OCI-LY1 (cell line): ENCODE data around the gene PCCB.

ENCODE experiments used
- H2AFZ ChIP-seq: fragments of 200-600 bp; sonication (generic), shearing (Covaris generic); 2 replicates; pipeline ENCODE4 v1.6.0; 2014; ENCODE audit warnings: antibody characterized with exemption, mild to moderate bottlenecking, low read length
- H3F3A ChIP-seq: fragments of 200-600 bp; sonication (generic), shearing (Covaris generic); 2 replicates; pipeline ENCODE4 v1.6.0; 2014; ENCODE audit warnings: mild to moderate bottlenecking, antibody characterized with exemption, low read length, moderate library complexity; ENCODE audit not compliant: insufficient read depth
- H3K27ac ChIP-seq: fragments of 200-600 bp; sonication (generic); 2 replicates; pipeline ENCODE4 v1.5.1; 2014; ENCODE audit warnings: low read length, mixed run types, mild to moderate bottlenecking, low read depth; ENCODE audit not compliant: poor library complexity, severe bottlenecking
- H3K27me3 ChIP-seq: fragments of 200-600 bp; sonication (generic); 2 replicates; pipeline ENCODE4 v1.6.0; 2014; ENCODE audit warnings: antibody characterized with exemption, mild to moderate bottlenecking, low read length, moderate library complexity; ENCODE audit not compliant: insufficient read depth
- H3K36me3 ChIP-seq: fragments of 200-600 bp; sonication (generic); 2 replicates; pipeline ENCODE4 v1.6.1; 2014; ENCODE audit warnings: mild to moderate bottlenecking, antibody characterized with exemption, low read length, moderate library complexity, mixed read lengths; ENCODE audit not compliant: insufficient read depth
- H3K4me1 ChIP-seq: fragments of 200-600 bp; sonication (generic); 2 replicates; pipeline ENCODE4 v1.5.1; 2014; ENCODE audit warnings: mild to moderate bottlenecking, low read length, moderate library complexity; ENCODE audit not compliant: insufficient read depth, severe bottlenecking
- H3K4me2 ChIP-seq: fragments of 200-600 bp; sonication (generic), shearing (Covaris generic); 2 replicates; pipeline ENCODE4 v1.6.1; 2014; ENCODE audit warnings: low read length
- H3K4me3 ChIP-seq: fragments of 200-600 bp; sonication (generic); 2 replicates; pipeline ENCODE4 v1.5.1; 2014; ENCODE audit warnings: low read length, low read depth, mild to moderate bottlenecking, mixed read lengths; ENCODE audit not compliant: poor library complexity, severe bottlenecking
- H3K79me2 ChIP-seq: fragments of 200-600 bp; shearing (Covaris generic); 2 replicates; pipeline ENCODE4 v1.6.1; 2016; ENCODE audit warnings: mixed run types, low read length, mixed read lengths; ENCODE audit not compliant: insufficient read depth
- H3K9ac ChIP-seq: fragments of 200-600 bp; sonication (generic), shearing (Covaris generic); 2 replicates; pipeline ENCODE4 v1.6.1; 2014; ENCODE audit warnings: mild to moderate bottlenecking, low read length, mixed read lengths
- H3K9me2 ChIP-seq: fragments of 200-600 bp; sonication (generic), shearing (Covaris generic); 2 replicates; pipeline ENCODE4 v1.6.1; 2014; ENCODE audit warnings: low read depth, mild to moderate bottlenecking, low read length, mixed read lengths
- H3K9me3 ChIP-seq: fragments of 200-600 bp; shearing (Covaris generic); 2 replicates; pipeline ENCODE4 v1.6.1; 2014; ENCODE audit warnings: low read length, mixed read lengths
- H4K20me1 ChIP-seq: fragments of 200-600 bp; sonication (generic), shearing (Covaris generic); 2 replicates; pipeline ENCODE4 v1.6.0; 2016; ENCODE audit warnings: mild to moderate bottlenecking, low read length; ENCODE audit not compliant: insufficient read depth
- EZH2 ChIP-seq: fragments of 200-600 bp; sonication (generic), shearing (Covaris generic); IDR thresholded peaks from 2 replicates; pipeline ENCODE4 v1.8.0; 2017; ENCODE audit warnings: borderline replicate concordance, mixed run types, mild to moderate bottlenecking, antibody characterized with exemption, low read length, moderate library complexity, mixed read lengths
- TF ChIP-seq, protein P1 (sequence below): fragments of 200-600 bp; sonication (generic), shearing (Covaris generic); IDR thresholded peaks from 2 replicates; pipeline ENCODE4 v1.5.1; 2017; ENCODE audit warnings: mild to moderate bottlenecking, antibody characterized with exemption, low read length, moderate library complexity, mixed read lengths

Gene PCCB

DNA sequence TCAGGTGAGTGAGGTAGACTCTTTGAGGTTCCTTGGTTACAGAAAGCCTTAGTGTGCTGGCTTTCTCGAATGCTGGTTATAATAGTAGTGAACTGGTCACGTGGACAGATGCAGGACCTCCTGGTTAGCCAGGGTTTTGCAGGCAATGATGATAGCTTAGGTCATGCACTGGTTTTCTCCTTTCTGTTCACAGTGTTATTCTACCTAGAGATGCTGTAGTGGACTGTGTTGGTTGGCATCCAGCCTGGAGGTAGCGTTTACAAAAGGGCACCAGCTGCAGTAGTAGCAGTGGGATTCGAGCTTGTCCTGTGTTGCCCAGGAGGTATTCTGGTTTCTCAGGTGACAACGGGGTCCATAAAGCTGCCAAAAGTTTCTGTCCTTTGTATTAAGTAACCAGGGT lies 27.0 kb downstream of the PCCB start:
- no peak overlapping the region for H3K4me2 ChIP-seq
- H3K9me2 ChIP-seq: no peaks in the 10 kb centered on the region

DNA sequence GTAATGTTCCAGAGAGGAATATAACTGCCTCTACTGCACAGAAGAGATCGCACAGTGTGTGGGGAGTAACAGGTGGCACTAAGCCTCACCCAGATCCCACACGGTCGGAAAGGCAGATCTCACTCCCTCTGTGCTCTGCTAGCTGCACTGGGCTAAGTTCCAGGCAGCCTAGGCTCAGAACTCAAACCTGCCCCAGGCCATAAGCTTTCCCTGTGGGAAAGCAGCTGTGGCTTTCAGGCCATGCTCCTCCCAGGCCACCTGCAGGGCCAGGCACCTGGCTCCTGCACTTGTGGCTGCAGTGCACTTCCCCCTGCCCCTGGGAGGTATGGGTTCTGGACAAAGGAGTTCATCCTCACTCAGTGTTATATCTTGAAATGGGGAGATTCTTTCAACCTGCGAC lies 27.5 kb downstream of the PCCB start:
- peaks cover 76% of the 10 kb centered on the region for H3K36me3 ChIP-seq
- H3K9me3 ChIP-seq: peaks cover 25% of the 10 kb centered on the region
- peaks cover 9% of the 10 kb centered on the region for H3K4me1 ChIP-seq

More for the DNA sequence above, 27.0 kb downstream of the PCCB start:
- H3K27me3 ChIP-seq: no peaks in the 10 kb centered on the region
- H3F3A ChIP-seq: no peaks in the 10 kb centered on the region
- H3K9ac ChIP-seq: no peak overlapping the region
- H3K9me3 ChIP-seq: peaks cover 25% of the 10 kb centered on the region
- peaks cover 6% of the 10 kb centered on the region for H3K4me1 ChIP-seq
- peaks cover 72% of the 10 kb centered on the region for H3K36me3 ChIP-seq
- no peak overlapping the region for H3K4me3 ChIP-seq
- H2AFZ ChIP-seq: no peak overlapping the region
- no peaks in the 10 kb centered on the region for H4K20me1 ChIP-seq
- H3K27ac ChIP-seq: no peak overlapping the region
- TF ChIP-seq EZH2: no peak
- TF ChIP-seq, protein P1, sequence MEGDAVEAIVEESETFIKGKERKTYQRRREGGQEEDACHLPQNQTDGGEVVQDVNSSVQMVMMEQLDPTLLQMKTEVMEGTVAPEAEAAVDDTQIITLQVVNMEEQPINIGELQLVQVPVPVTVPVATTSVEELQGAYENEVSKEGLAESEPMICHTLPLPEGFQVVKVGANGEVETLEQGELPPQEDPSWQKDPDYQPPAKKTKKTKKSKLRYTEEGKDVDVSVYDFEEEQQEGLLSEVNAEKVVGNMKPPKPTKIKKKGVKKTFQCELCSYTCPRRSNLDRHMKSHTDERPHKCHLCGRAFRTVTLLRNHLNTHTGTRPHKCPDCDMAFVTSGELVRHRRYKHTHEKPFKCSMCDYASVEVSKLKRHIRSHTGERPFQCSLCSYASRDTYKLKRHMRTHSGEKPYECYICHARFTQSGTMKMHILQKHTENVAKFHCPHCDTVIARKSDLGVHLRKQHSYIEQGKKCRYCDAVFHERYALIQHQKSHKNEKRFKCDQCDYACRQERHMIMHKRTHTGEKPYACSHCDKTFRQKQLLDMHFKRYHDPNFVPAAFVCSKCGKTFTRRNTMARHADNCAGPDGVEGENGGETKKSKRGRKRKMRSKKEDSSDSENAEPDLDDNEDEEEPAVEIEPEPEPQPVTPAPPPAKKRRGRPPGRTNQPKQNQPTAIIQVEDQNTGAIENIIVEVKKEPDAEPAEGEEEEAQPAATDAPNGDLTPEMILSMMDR: no peak
- H3K79me2 ChIP-seq: peaks cover 20% of the 10 kb centered on the region

DNA sequence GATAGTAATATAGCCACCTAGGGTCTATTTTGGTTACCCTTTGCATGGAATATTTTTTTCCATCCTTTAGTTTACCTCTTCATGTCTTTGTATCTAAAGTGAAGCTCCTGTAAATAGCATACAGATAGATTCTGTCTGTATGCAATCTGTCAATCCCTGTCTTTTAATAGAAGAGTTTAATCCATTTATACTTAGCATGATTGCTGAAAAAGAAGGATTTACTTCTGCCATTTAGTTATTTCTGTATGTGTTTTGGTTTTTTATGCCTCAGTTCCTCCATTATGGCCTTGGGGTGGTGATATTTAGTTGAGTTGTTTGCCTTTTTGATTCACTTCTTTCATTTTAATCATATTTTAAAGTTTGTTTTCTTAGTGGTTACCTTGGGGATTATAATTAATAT lies 29.0 kb downstream of the PCCB start:
- no peak overlapping the region for H3K27ac ChIP-seq
- peaks cover 22% of the 10 kb centered on the region for H3K9me3 ChIP-seq
- TF ChIP-seq, protein P1: no peak
- no peak for TF ChIP-seq EZH2
- H3K4me3 ChIP-seq: no peak overlapping the region
- no peaks in the 10 kb centered on the region for H3K27me3 ChIP-seq
- peaks cover 82% of the 10 kb centered on the region for H3K36me3 ChIP-seq
- no peak overlapping the region for H2AFZ ChIP-seq
- peaks cover 6% of the 10 kb centered on the region; the same call in 1 of the 2 replicates for H3K79me2 ChIP-seq
- no peaks in the 10 kb centered on the region for H3F3A ChIP-seq
- peaks cover 9% of the 10 kb centered on the region for H3K4me1 ChIP-seq
- no peaks in the 10 kb centered on the region for H3K9me2 ChIP-seq
- H3K9ac ChIP-seq: no peak overlapping the region
- no peak overlapping the region for H3K4me2 ChIP-seq
- H4K20me1 ChIP-seq: no peaks in the 10 kb centered on the region

More for the DNA sequence above, 27.5 kb downstream of the PCCB start:
- Histone ChIP-seq H3K9me2 (no peaks in the 10 kb centered on the region), H3K27me3 (no peaks in the 10 kb centered on the region), H3K4me2 (no peak overlapping the region), H4K20me1 (no peaks in the 10 kb centered on the region), H3K4me3 (no peak overlapping the region), H3K9ac (no peak overlapping the region), H3K27ac (no peak overlapping the region), H3K79me2 (peaks cover 16% of the 10 kb centered on the region; the same call in 1 of the 2 replicates), H3F3A (no peaks in the 10 kb centered on the region), H2AFZ (no peak overlapping the region)
- TF ChIP-seq EZH2: no peak
- TF ChIP-seq, protein P1: no peak
